GM19193 (cell line): ENCODE data around the gene ERH.
A peak's percentile ranks its signal among the peaks of the same experiment; 100 is the strongest.

Experiments used
- POLR2A ChIP-seq: IDR thresholded peaks from 4 replicates; pipeline ENCODE4 v1.6.1; 2011; ENCODE audit not compliant: insufficient read depth, insufficient read length; ENCODE audit errors: extremely low read depth

The ERH gene

DNA sequence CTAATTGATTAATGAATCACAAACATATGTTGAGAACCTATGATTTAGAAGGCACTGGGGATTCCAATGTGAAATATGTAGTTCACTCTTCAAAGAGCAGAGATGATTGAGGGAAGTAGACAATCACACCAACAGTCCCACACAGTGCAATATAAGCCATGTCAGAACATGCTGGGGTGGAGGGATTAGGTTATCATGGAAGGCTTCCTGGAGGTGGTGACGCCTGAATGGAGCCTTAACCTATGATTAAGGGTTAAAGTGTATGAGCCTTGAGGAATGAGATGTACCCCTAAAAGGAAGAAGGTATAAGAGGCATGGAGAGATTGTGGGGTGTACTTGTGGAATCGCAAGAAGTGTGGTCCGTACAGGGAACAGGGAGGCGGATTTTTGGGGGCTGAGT, 31.3 kb downstream of the ERH start:
- no peak for TF ChIP-seq POLR2A

DNA sequence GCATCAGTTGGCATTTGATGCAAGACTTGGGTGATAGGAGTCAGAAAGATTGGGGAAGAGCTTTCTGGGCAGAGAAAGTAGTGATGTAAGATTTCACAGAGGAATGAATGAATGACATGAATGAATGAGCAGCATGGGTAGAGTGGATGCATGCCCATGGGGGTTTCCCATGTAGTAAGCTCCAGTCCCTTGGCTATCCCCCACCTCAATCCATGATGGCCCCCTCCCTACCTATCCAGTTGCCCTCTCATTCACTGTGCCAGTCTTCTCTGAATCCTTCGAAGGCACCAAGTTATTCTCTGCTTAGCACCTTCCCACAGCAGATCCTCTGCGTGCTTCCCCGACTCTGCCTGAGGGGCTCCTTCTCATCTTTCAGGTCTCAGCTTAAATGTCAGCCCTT, 32.0 kb downstream of the ERH start:
- no peak for TF ChIP-seq POLR2A

GRCh38 chr14:69364378-69364777, 33.7 kb downstream of the ERH start:
- TF ChIP-seq POLR2A = no peak

DNA sequence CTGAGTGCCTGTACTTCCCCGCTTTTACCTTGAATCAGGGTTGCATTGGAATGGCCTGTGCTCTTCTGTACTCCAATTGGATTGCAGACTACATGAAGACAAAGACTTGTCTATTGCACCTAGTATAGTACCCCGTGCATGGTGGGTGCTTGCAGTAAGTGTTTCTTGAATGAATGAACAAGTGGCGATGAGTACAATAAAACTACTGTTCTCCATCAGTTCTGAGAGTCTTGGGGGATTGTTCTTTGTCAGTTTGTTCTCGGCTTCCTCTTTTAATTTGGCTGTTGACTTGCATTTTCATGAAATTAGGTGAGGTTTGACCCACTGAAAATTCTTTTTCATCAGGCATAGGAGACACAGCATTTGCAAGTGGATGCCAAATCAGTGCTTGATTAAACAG, 34.1 kb downstream of the ERH start:
- TF ChIP-seq POLR2A = no peak

DNA sequence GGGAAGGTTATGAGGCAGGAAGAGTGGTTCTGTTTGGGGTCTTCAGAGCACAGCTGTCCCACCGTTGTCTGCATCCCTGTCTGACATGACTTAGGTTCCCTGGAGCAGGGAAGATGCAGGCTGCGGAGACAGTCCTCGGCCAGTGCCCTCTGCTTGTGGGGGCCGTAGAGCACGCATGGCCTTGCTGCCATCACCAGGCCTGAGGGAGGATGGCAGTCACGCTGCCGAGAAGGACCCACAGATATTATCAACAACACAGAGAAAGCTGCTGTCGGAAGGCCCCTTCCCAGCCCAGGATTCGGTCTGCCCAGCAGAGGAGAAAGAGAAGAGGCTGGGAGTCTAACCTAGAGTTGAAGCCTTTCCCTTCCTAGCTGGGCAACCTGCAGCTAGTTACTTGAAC, 35.0 kb downstream of the ERH start:
- TF ChIP-seq POLR2A = no peak

- TF ChIP-seq POLR2A = no peak
These were observed 37.5 kb downstream of the ERH start for GRCh38 chr14:69360438-69361108.

- no peak for TF ChIP-seq POLR2A
These were observed 39.1 kb downstream of the ERH start for GRCh38 chr14:69358966-69359365.

GRCh38 chr14:69358233-69358963, 39.7 kb downstream of the ERH start:
- TF ChIP-seq POLR2A = no peak

- no peak for TF ChIP-seq POLR2A
These were observed 40.4 kb downstream of the ERH start for GRCh38 chr14:69357544-69358200.

GRCh38 chr14:69356903-69357543, 41.1 kb downstream of the ERH start:
- TF ChIP-seq POLR2A = no peak

DNA sequence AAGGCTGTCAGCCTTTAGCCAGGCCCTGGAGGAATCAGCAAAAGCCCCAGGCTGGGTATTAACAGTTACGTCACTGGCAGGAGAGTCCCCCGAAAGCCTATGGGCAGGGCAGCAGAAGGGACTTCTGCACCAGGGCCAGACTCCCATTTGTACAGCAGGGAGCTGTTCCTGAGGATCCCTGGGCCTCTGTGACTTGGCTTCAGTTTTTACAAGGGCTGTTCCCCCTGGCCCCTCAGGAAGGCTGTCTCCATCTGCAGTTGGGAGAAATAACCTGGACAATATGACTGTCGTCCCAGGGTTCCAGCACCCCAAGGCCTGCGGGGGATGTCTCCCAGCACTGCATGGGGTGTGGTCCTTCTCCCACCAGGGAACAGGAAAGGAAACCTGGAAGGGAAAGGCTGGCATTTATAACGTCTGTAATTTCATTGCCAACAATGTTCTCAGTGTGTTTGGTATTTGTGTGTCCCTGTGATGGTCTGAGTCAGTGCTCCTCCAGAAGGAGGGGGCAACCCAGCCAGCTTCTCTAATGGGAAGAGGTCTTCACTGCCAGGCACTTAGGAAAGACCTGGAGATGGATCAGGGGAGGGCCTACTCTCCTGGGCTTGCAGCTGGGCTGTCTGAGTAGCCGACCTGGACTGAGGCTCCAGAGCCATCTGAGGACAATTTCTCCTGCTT, 42.4 kb downstream of the ERH start:
- no peak for TF ChIP-seq POLR2A

DNA sequence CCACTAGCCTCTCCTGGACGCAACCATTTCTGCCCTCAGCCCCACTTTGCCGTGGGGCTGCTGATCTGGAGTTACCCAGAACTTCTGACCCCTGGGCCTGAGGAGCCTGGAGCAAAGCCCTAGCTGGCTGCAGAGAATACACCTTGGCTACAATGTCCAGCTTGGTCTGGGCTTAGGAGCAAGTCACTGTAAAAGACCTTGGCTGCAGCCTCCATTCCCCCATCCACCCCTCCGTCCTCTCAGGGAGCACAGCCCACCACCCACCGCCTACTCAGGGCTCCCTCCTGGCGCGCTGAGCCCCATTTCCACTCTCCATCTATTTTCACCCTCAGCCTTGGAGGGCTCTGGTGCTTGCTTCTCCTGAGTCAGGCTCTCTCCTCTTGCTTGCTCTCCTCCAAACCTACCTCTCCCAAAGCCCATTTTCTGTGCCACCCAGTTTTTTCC, 42.9 kb downstream of the ERH start:
- TF ChIP-seq POLR2A = no peak

GRCh38 chr14:69354383-69355153, 43.5 kb downstream of the ERH start:
- peak; percentile 44 for TF ChIP-seq POLR2A

DNA sequence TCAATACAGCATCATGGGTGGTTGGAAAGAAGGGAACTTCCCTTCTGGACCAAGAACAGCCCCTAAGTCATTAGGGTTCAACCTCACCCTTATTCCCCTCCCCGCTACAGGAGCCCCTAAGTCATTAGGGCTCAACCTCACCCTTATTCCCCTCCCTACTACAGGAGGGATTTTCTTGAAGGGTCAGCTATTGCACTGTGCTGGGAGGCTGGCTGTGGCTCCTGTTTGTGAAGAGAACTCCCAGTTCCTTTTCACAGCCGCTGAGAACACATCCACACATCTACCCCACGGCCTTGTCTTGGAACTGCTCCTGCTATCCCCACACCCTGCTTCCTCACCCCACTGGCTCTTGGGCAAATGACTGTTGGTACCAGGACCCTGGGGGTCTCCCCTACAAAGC, 44.9 kb downstream of the ERH start:
- TF ChIP-seq POLR2A = no peak

GRCh38 chr14:69351911-69352310, 46.2 kb downstream of the ERH start:
- TF ChIP-seq POLR2A = no peak

- no peak for TF ChIP-seq POLR2A
These were observed 46.7 kb downstream of the ERH start for GRCh38 chr14:69351385-69351784.
